Panc1 (cell line): ENCODE measurements around the gene TMC8. TPM values are rescaled to one million over a fixed set of nuclear protein-coding genes. Genes with fewer than 3 reads are reported as not detected.

Experiments
- ATAC-seq: fragments of 200-7000 bp; cut with Tn5 transposase; 2 replicates; pipeline ENCODE4 v1.9.1; 2020; ENCODE audit warnings: mild to moderate bottlenecking, moderate library complexity
- BruUV-seq: library from RNA; stranded (reverse); fragments of 400-500 nt; replicated peaks from 2 replicates; lab custom pipeline; 2021; lab: Mats Ljungman, UMichigan
- CTCF ChIA-PET: fragments of 300-600 bp; sonication (Branson Sonifier 250); formaldehyde crosslinking; loops from one replicate; lab custom pipeline; 2022; ENCODE audit warnings: antibody characterized with exemption; lab: Charles Lee
- POLR2A ChIA-PET: fragments of 300-600 bp; sonication (Branson Sonifier 250); formaldehyde crosslinking; loops from one replicate; lab custom pipeline; 2022; ENCODE audit warnings: antibody characterized with exemption; lab: Charles Lee
- DNase-seq: peaks from one replicate; pipeline ENCODE4 v3.0.0-alpha.2; 2010; ENCODE audit warnings: low read depth, low spot score
- H3K27ac ChIP-seq: 2 replicates; pipeline ENCODE4 v1.5.1; 2011; ENCODE audit warnings: mild to moderate bottlenecking, low read length, inconsistent platforms
- H3K27me3 ChIP-seq: fragments of 200-500 bp; sonication (Bioruptor generic); 2 replicates; pipeline ENCODE4 v1.6.0; 2014; ENCODE audit warnings: low read length, inconsistent platforms; ENCODE audit not compliant: control insufficient read depth, insufficient read depth
- H3K36me3 ChIP-seq: fragments of 200-500 bp; sonication (Bioruptor generic); 2 replicates; pipeline ENCODE4 v1.5.1; 2014; ENCODE audit warnings: inconsistent platforms, mild to moderate bottlenecking, low read length, moderate library complexity; ENCODE audit not compliant: control insufficient read depth, insufficient read depth
- H3K4me1 ChIP-seq: 2 replicates; pipeline ENCODE4 v1.5.1; 2011; ENCODE audit warnings: inconsistent platforms, mild to moderate bottlenecking, low read length, moderate library complexity; ENCODE audit not compliant: control insufficient read depth, insufficient read depth
- H3K4me3 ChIP-seq, 2 experiments: 2 replicates each; pipeline ENCODE4 v1.5.1; 2011 to 2012; ENCODE audit warnings: low read depth in 2 of 2, low read length in 2 of 2, mild to moderate bottlenecking in 2 of 2, inconsistent platforms in 1 of 2, moderate library complexity in 1 of 2
- H3K9me3 ChIP-seq: fragments of 200-500 bp; sonication (Bioruptor generic); 2 replicates; pipeline ENCODE4 v1.5.1; 2014; ENCODE audit warnings: low read depth, mild to moderate bottlenecking, inconsistent platforms, low read length, moderate library complexity; ENCODE audit not compliant: control insufficient read depth, insufficient read depth
- CTCF ChIP-seq: fragments of 450-650 bp; IDR thresholded peaks from 2 replicates; pipeline ENCODE4 v1.5.1; 2017; ENCODE audit warnings: mild to moderate bottlenecking
- POLR2AphosphoS5 ChIP-seq: IDR thresholded peaks from 2 replicates; pipeline ENCODE4 v1.6.1; 2012; ENCODE audit warnings: mild to moderate bottlenecking, low read depth, low read length, moderate library complexity
- SIN3A ChIP-seq: IDR thresholded peaks from 2 replicates; pipeline ENCODE4 v1.6.1; 2012; ENCODE audit warnings: low read depth, mild to moderate bottlenecking, low read length, moderate library complexity, borderline replicate concordance; ENCODE audit not compliant: insufficient read depth
- TCF7L2 ChIP-seq: IDR thresholded peaks from 2 replicates; pipeline ENCODE4 v1.6.1; 2011; ENCODE audit warnings: mild to moderate bottlenecking, low read depth, low read length, inconsistent platforms
- in situ Hi-C: cut with HindIII; loops from 2 replicates; pipeline ENCODE4 v1.10.0; 2016; ENCODE audit warnings: low sequenced_read_pairs, low pct_unique_long_range_greater_than_20kb
- intact Hi-C: fragments of 100-400 bp; cut with micrococcal nuclease; formaldehyde crosslinking; loops from one replicate; pipeline ENCODE4 v1.10.0; 2022; ENCODE audit not compliant: unreplicated experiment
- total RNA-seq: library from RNA; stranded (reverse); gene quantifications from one replicate; pipeline ENCODE4 v1.2.1, GENCODE V29; 2021; ENCODE audit not compliant: unreplicated experiment
- TF ChIP-seq, protein P1 (sequence below), 2 experiments: IDR thresholded peaks; 2 replicates each; pipeline ENCODE4 v1.6.1; 2011 to 2012; ENCODE audit warnings: low read depth in 2 of 2, control low read depth in 1 of 2, low read length in 1 of 2, mild to moderate bottlenecking in 1 of 2, moderate library complexity in 1 of 2; ENCODE audit not compliant: insufficient read depth in 1 of 2

TMC8 gene
- total RNA-seq, 1 experiment from 2014 or later, result 1.4 TPM

GRCh38 chr17:78174346-78174869, 43.8 kb downstream of the TMC8 start:
- H3K4me1 ChIP-seq, result peaks cover 63% of the 10 kb centered on the region
- H3K27me3 ChIP-seq, result no peaks in the 10 kb centered on the region
- ChIA-PET CTCF (interaction anchor here (0.6 to 1.1 kb wide), 3 partner anchors 25 to 32 kb away, joined by 3 to 6 read pairs (median 3); no protein-coding TSS in a partner anchor), POLR2A (interaction anchor here (0.6 kb wide), 1 partner anchor 12 kb away, joined by 7 read pairs; the partner anchor contains the start of genes AFMID and TK1)
- intact Hi-C loops (no loop called here), in situ Hi-C loops (no loop called here)
- no peaks in the 10 kb centered on the region for H3K9me3 ChIP-seq
- ATAC-seq, result peak; percentile 64
- TF ChIP-seq, protein P1, sequence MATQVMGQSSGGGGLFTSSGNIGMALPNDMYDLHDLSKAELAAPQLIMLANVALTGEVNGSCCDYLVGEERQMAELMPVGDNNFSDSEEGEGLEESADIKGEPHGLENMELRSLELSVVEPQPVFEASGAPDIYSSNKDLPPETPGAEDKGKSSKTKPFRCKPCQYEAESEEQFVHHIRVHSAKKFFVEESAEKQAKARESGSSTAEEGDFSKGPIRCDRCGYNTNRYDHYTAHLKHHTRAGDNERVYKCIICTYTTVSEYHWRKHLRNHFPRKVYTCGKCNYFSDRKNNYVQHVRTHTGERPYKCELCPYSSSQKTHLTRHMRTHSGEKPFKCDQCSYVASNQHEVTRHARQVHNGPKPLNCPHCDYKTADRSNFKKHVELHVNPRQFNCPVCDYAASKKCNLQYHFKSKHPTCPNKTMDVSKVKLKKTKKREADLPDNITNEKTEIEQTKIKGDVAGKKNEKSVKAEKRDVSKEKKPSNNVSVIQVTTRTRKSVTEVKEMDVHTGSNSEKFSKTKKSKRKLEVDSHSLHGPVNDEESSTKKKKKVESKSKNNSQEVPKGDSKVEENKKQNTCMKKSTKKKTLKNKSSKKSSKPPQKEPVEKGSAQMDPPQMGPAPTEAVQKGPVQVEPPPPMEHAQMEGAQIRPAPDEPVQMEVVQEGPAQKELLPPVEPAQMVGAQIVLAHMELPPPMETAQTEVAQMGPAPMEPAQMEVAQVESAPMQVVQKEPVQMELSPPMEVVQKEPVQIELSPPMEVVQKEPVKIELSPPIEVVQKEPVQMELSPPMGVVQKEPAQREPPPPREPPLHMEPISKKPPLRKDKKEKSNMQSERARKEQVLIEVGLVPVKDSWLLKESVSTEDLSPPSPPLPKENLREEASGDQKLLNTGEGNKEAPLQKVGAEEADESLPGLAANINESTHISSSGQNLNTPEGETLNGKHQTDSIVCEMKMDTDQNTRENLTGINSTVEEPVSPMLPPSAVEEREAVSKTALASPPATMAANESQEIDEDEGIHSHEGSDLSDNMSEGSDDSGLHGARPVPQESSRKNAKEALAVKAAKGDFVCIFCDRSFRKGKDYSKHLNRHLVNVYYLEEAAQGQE (IDR thresholded peaks at IDR 0.05; ENCODE audit: insufficient read depth in 1 of 2, low read depth in 2 of 2, low read length in 1 of 2), result no peak
- TF ChIP-seq SIN3A (no peak), POLR2AphosphoS5 (peak; percentile 72)
- TSS peak; percentile 34 for BruUV-seq
- no peak for DNase-seq
- peak overlapping the region in 1 of 2 experiments; percentile 7; a peak in 1 of 4 replicates for H3K4me3 ChIP-seq
- no peaks in the 10 kb centered on the region; the same call in 1 of the 2 replicates for H3K36me3 ChIP-seq
- H3K27ac ChIP-seq, result peak overlapping the region; percentile 73

DNA sequence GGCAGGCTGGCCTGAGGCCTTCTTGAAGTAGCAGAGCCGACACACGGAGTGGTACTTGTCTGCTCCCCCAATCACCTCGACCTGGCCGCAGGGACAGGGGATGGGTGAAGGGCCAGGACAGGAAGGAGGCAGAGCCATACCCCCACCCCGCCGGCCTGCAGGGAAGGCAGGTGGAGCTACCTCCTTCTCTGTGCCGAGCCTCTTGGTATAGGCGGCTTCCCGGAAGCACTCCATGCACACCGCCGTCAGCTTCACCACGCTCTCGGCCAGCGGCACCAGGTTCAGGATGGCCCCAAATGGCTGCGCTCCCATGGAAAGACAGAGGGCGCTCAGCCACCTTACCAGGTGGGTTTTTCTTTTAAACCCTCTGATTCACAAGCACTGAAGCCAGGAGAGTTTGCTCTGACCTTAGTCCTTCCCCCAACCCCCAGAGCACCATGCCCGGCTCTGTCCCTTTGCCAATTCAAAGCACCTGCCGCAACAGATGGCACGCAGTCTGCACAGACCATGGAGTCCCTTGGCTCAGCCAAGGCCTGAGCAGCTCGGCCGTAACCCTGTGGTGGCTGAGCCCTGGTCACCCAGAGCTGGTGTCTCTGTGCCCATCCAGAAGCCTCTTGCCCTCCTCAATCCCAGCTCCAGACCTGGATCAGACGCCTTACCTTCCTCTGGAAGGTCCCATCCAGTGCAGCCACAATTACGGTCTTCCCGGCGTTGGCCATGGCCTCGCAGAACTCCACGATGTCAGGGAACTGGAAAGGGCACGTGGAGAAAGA, 44.5 kb downstream of the TMC8 start:
- in situ Hi-C loops, result no loop called here
- ATAC-seq, result peak; percentile 33

More for the DNA sequence above, 44.5 kb downstream of the TMC8 start:
- Histone ChIP-seq H3K27me3 (no peaks in the 10 kb centered on the region), H3K9me3 (no peaks in the 10 kb centered on the region), H3K36me3 (no peaks in the 10 kb centered on the region; the same call in none of the 2 replicates), H3K4me1 (peaks cover 56% of the 10 kb centered on the region), H3K4me3 (peak overlapping the region in 1 of 2 experiments; percentile 7; a peak in 1 of 4 replicates), H3K27ac (peak overlapping the region; percentile 73)
- TF ChIP-seq CTCF (no peak), TCF7L2 (no peak), POLR2AphosphoS5 (no peak; the same call in 1 of the 2 replicates), SIN3A (no peak)
- TF ChIP-seq, protein P1 (IDR thresholded peaks at IDR 0.05; ENCODE audit: insufficient read depth in 1 of 2, low read depth in 2 of 2, low read length in 1 of 2), result no peak
- BruUV-seq, result no TSS peak
- ChIA-PET POLR2A (interaction anchor here (0.6 kb wide), 2 partner anchors 40 to 522 kb away, joined by 3 to 7 read pairs; no protein-coding TSS in a partner anchor), CTCF (interaction anchor here (0.6 to 1.1 kb wide), 5 partner anchors 16 to 56 kb away, joined by 3 to 6 read pairs (median 3); no protein-coding TSS in a partner anchor)
- intact Hi-C loops, result loop anchor here (5.0 kb wide), 1 partner anchor 63 kb away; no protein-coding TSS in a partner anchor
- DNase-seq, result no peak
